Urothelium cell line (cell line): ENCODE measurements around the gene CLIC3.

Experiments used
- DNase-seq: peaks from one replicate; pipeline ENCODE4 v3.0.0; 2011; ENCODE audit warnings: low spot score, mixed read lengths
- FAIRE-seq: peaks from 2 replicates; lab custom pipeline; 2011; peaks lifted over from hg19 to GRCh38; lab: Jason Lieb, UNC

CLIC3 gene

GRCh38 chr9:137018761-137019559 is 22.6 kb upstream of the CLIC3 start:
- no peak for FAIRE-seq
- DNase-seq: no peak

- FAIRE-seq (no peak), DNase-seq (no peak)
Measured at GRCh38 chr9:137017791-137018497, 21.6 kb upstream of the CLIC3 start.

GRCh38 chr9:137017071-137017470 is 20.7 kb upstream of the CLIC3 start:
- DNase-seq (no peak), FAIRE-seq (no peak)

- no peak for DNase-seq
- no peak for FAIRE-seq
Measured at GRCh38 chr9:137016436-137016835, 20.1 kb upstream of the CLIC3 start.

GRCh38 chr9:137015976-137016375 is 19.6 kb upstream of the CLIC3 start:
- DNase-seq (no peak), FAIRE-seq (no peak)

- FAIRE-seq: no peak
Measured at GRCh38 chr9:137015540-137015930, 19.2 kb upstream of the CLIC3 start.

GRCh38 chr9:137014776-137015539 is 18.6 kb upstream of the CLIC3 start:
- no peak for FAIRE-seq

More at GRCh38 chr9:137015540-137015930, 19.2 kb upstream of the CLIC3 start:
- DNase-seq: no peak

GRCh38 chr9:137014166-137014565 is 17.8 kb upstream of the CLIC3 start:
- DNase-seq: no peak
- FAIRE-seq: no peak

More at GRCh38 chr9:137014776-137015539, 18.6 kb upstream of the CLIC3 start:
- no peak for DNase-seq

GRCh38 chr9:137013571-137013940 is 17.2 kb upstream of the CLIC3 start:
- DNase-seq: no peak
- FAIRE-seq: no peak

- DNase-seq (no peak), FAIRE-seq (no peak)
Measured at GRCh38 chr9:137012694-137013570, 16.6 kb upstream of the CLIC3 start.

GRCh38 chr9:137011907-137012675 is 15.7 kb upstream of the CLIC3 start:
- DNase-seq (no peak), FAIRE-seq (no peak)

- no peak for DNase-seq
- FAIRE-seq: no peak
Measured at GRCh38 chr9:137011156-137011555, 14.8 kb upstream of the CLIC3 start.

GRCh38 chr9:137009938-137010732 is 13.8 kb upstream of the CLIC3 start:
- DNase-seq (no peak), FAIRE-seq (no peak)

GRCh38 chr9:137009217-137009616 is 12.8 kb upstream of the CLIC3 start:
- FAIRE-seq (no peak), DNase-seq (no peak)

- DNase-seq (no peak), FAIRE-seq (no peak)
Measured at GRCh38 chr9:137008312-137008711, 11.9 kb upstream of the CLIC3 start.

GRCh38 chr9:137007816-137008270 is 11.5 kb upstream of the CLIC3 start:
- FAIRE-seq: no peak
- no peak for DNase-seq

- FAIRE-seq (no peak), DNase-seq (no peak)
Measured at GRCh38 chr9:137007108-137007815, 10.9 kb upstream of the CLIC3 start.
